K562 (cell line): ENCODE data around the gene DAPL1. TPM values are rescaled to one million over a fixed set of nuclear protein-coding genes. Genes with fewer than 3 reads are reported as not detected.

Experiments used
- ATAC-seq: fragments of 200-7000 bp; cut with Tn5 transposase; 3 replicates; pipeline ENCODE4 v1.9.1; 2020; ENCODE audit warnings: moderate library complexity
- BruUV-seq: library from RNA; stranded (reverse); fragments of 400-500 nt; replicated peaks from 2 replicates; lab custom pipeline; 2021; lab: Mats Ljungman, UMichigan
- CTCF ChIA-PET: fragments of 300-600 bp; formaldehyde crosslinking; extraction: SDS; loops from one replicate; lab custom pipeline; 2021; ENCODE audit warnings: low intra/inter-chr PET ratio; lab: Yijun Ruan, JAX
- POLR2A ChIA-PET: fragments of 300-600, 350-650 bp; sonication (Branson Sonifier 250); formaldehyde crosslinking; extraction: SDS; loops from one replicate; lab custom pipeline; 2021; ENCODE audit warnings: antibody characterized with exemption, inconsistent platforms; lab: Yijun Ruan, JAX
- DNase-seq, 4 experiments: peaks; one replicate each; pipeline versions ENCODE4 v3.0.0 to v3.0.0-alpha.2; 2011 to 2018; ENCODE audit warnings: low spot score in 3 of 4, mixed read lengths in 3 of 4; ENCODE audit errors: extremely low read depth in 1 of 4
- FAIRE-seq: peaks from 2 replicates; lab custom pipeline; 2011; peaks lifted over from hg19 to GRCh38; lab: Jason Lieb, UNC
- H2AFZ ChIP-seq: 2 replicates; pipeline ENCODE4 v1.6.0; 2011; ENCODE audit warnings: low read depth, low read length, control low read depth, inconsistent platforms
- H3K27ac ChIP-seq: fragments of 200-600 bp; 3 replicates; pipeline ENCODE4 v1.8.0; 2011; ENCODE audit warnings: low read depth, mild to moderate bottlenecking, control low read depth, inconsistent platforms, low read length, moderate library complexity, mixed read lengths; ENCODE audit errors: extremely low read depth
- H3K27me3 ChIP-seq, 2 experiments: fragments of 300-600 bp in 1 of 2; 2 replicates in 1 of 2; 3 replicates in 1 of 2; pipeline versions ENCODE4 v1.6.0 to v1.8.0; 2011; ENCODE audit warnings: inconsistent platforms in 2 of 2, low read length in 2 of 2, mild to moderate bottlenecking in 1 of 2, mixed read lengths in 1 of 2, moderate library complexity in 1 of 2; ENCODE audit not compliant: control insufficient read depth in 2 of 2, insufficient read depth in 2 of 2
- H3K36me3 ChIP-seq: fragments of 300-600 bp; 3 replicates; pipeline ENCODE4 v1.8.0; 2011; ENCODE audit warnings: mild to moderate bottlenecking, low read length, inconsistent platforms; ENCODE audit not compliant: control insufficient read depth, insufficient read depth
- H3K4me1 ChIP-seq, 2 experiments: fragments of 200-600 bp in 1 of 2; replicated peaks in 1 of 2; 2 replicates in 1 of 2; 3 replicates in 1 of 2; pipeline versions ENCODE4 v1.5.1 to v1.8.0; 2011; ENCODE audit warnings: inconsistent platforms in 2 of 2, low read length in 2 of 2, mild to moderate bottlenecking in 1 of 2, mixed read lengths in 1 of 2, moderate library complexity in 1 of 2; ENCODE audit not compliant: control insufficient read depth in 2 of 2, insufficient read depth in 2 of 2
- H3K4me2 ChIP-seq: 2 replicates; pipeline ENCODE4 v1.6.1; 2011; ENCODE audit warnings: low read length, control low read depth, inconsistent platforms, mixed read lengths; ENCODE audit not compliant: insufficient read depth
- H3K4me3 ChIP-seq: fragments of 200-600 bp; sonication (generic), shearing (Covaris generic); 2 replicates; pipeline ENCODE4 v1.5.1; 2016; ENCODE audit warnings: control low read depth, inconsistent platforms
- H3K79me2 ChIP-seq: fragments of 200-600 bp; 3 replicates; pipeline ENCODE4 v1.8.0; 2011; ENCODE audit warnings: low read length, inconsistent platforms; ENCODE audit not compliant: control insufficient read depth, insufficient read depth
- H3K9ac ChIP-seq, 2 experiments: 2 replicates each; pipeline versions ENCODE4 v1.6.0 to v1.6.1; 2011; ENCODE audit warnings: low read depth in 2 of 2, low read length in 2 of 2, control low read depth in 1 of 2, inconsistent platforms in 1 of 2, mild to moderate bottlenecking in 1 of 2, mixed read lengths in 1 of 2; ENCODE audit not compliant: insufficient read depth in 1 of 2
- H3K9me1 ChIP-seq: one replicate; pipeline ENCODE4 v1.6.0; 2011; ENCODE audit warnings: inconsistent platforms, mild to moderate bottlenecking, low read length, moderate library complexity; ENCODE audit not compliant: control insufficient read depth, insufficient read depth
- H3K9me3 ChIP-seq: replicated peaks from 2 replicates; pipeline ENCODE4 v1.5.1; 2011; ENCODE audit warnings: low read depth, low read length, inconsistent platforms; ENCODE audit not compliant: control insufficient read depth, insufficient read depth
- H4K20me1 ChIP-seq: replicated peaks from 2 replicates; pipeline ENCODE4 v1.6.1; 2011; ENCODE audit warnings: low read length, inconsistent platforms, mixed read lengths; ENCODE audit not compliant: control insufficient read depth, insufficient read depth
- NRF1 ChIP-seq, 2 experiments: fragments of 450-650 bp; IDR thresholded peaks in 1 of 2; conservative IDR thresholded peaks in 1 of 2; 2 replicates each; pipeline ENCODE4 v1.6.1; 2014; ENCODE audit warnings: mild to moderate bottlenecking in 2 of 2
- PATZ1 ChIP-seq: fragments of 250-450 bp; sonication (Bioruptor Pico); IDR thresholded peaks from 2 replicates; pipeline ENCODE4 v1.5.0; 2020; ENCODE audit warnings: mild to moderate bottlenecking, borderline replicate concordance
- RBM39 ChIP-seq: fragments of 200-400 bp; formaldehyde crosslinking; optimal IDR thresholded peaks from 2 replicates; pipeline ENCODE3; 2018; ENCODE audit warnings: low read depth, low read length
- ZKSCAN3 ChIP-seq: fragments of 250-450 bp; sonication (Bioruptor Pico); IDR thresholded peaks from 2 replicates; pipeline ENCODE4 v1.4.0; 2020
- WGBS: fragments of 100-300 bp; shearing (Covaris generic); methylation state at CpG from one replicate; pipeline ENCODE4 v1.1.6; 2016; ENCODE audit warnings: low coverage, mixed read lengths; ENCODE audit not compliant: insufficient coverage; ENCODE audit errors: missing lambda C conversion rate; 5-methylcytosine and 5-hydroxymethylcytosine counted together
- in situ Hi-C: fragments of 300-500 bp; cut with MboI; formaldehyde crosslinking; loops from 4 replicates; pipeline ENCODE4 v1.15.0; 2018; ENCODE audit warnings: inconsistent platforms, mixed read lengths
- intact Hi-C: fragments of 100-400 bp; cut with micrococcal nuclease; formaldehyde crosslinking; loops from 2 replicates; pipeline ENCODE4 v1.14.2; 2022
- polyA plus RNA-seq, 8 experiments: library from polyadenylated mRNA; depleted of rRNA in 4 of 8; stranded (reverse) in 5 of 8; unstranded in 3 of 8; fragments of >200 nt; fragmentation: Nextera tagmentation in 2 of 8; fragmentation: Illumina TruSeq in 1 of 8; extraction: Ambion mirVana in 2 of 8; extraction: Trizol in 1 of 8; gene quantifications; 2 replicates each; pipeline versions ENCODE4 v1.2.1 to v1.2.3, GENCODE V29; 2011 to 2014; ENCODE audit warnings: inconsistent platforms in 1 of 8, missing spikeins in 1 of 8
- total RNA-seq, 7 experiments: library from RNA; depleted of rRNA in 6 of 7; stranded (reverse); fragments of >200 nt in 6 of 7; fragmentation: Illumina TruSeq in 2 of 7; extraction: Trizol in 2 of 7; gene quantifications; 2 replicates each; pipeline versions ENCODE4 v1.2.1 to v1.2.3, GENCODE V29; 2011 to 2021; ENCODE audit warnings: low replicate concordance in 1 of 7

Gene DAPL1
- total and polyA plus RNA-seq, 9 of the 15 experiments (the other 6 are each of a cell fraction or from before 2014, with no cell fraction given), result not detected

GRCh38 chr2:158776231-158776630 is 18.9 kb upstream of the DAPL1 start:
- DNase-seq (no peak), ATAC-seq (no peak), FAIRE-seq (no peak)
- Histone ChIP-seq H3K36me3 (no peaks in the 10 kb centered on the region), H3K9me3 (no peaks in the 10 kb centered on the region), H3K9ac (no peak overlapping the region), H3K79me2 (no peaks in the 10 kb centered on the region), H3K27me3 (peaks cover 0 to 4% of the 10 kb centered on the region in 2 experiments; a peak in 2 of 5 replicates), H3K4me1 (no peaks in the 10 kb centered on the region; a peak in 1 of 5 replicates), H3K4me3 (no peak overlapping the region), H4K20me1 (no peaks in the 10 kb centered on the region), H3K4me2 (no peak overlapping the region), H2AFZ (no peak overlapping the region), H3K27ac (no peak overlapping the region), H3K9me1 (no peaks in the 10 kb centered on the region)
- 0% methylated on average over 2 of the region's 2 CpGs for WGBS
- intact Hi-C loops (no loop called here), in situ Hi-C loops (no loop called here)
- BruUV-seq, result no TSS peak
- TF ChIP-seq ZKSCAN3 (CRISPR knock-in tag) (no peak), RBM39 (no peak), PATZ1 (CRISPR knock-in tag) (no peak), NRF1 (conservative IDR thresholded peaks at IDR 0.05 in 1 of 2, IDR thresholded peaks at IDR 0.05 in 1 of 2) (no peak)
- ChIA-PET CTCF (no interaction called here), POLR2A (no interaction called here)
